ENCODE results near the gene RXFP4.
"Not testable (repeated sequence)": the region's sequence is repeated elsewhere in the genome, so short reads cannot be mapped to it uniquely, and the experiment has no call there.

DNA sequence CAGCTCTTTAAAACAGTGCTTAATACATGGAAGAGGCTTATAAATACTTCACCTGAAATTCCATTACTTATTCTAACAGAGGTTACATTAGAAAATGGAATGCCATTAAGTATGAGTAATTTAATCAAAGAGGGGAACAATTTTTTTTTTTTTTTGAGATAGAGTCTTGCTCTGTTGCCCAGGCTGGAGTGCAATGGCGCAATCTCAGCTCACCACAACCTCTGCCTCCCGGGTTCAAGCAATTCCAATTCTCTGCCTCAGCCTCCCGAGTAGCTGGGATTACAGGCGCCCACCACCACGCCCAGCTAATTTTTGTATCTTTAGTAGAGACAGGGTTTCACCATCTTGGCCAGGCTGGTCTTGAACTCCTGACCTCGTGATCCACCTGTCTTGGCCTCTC lies 45.8 kb upstream of the RXFP4 start:
- TF ChIP-seq, protein P1, sequence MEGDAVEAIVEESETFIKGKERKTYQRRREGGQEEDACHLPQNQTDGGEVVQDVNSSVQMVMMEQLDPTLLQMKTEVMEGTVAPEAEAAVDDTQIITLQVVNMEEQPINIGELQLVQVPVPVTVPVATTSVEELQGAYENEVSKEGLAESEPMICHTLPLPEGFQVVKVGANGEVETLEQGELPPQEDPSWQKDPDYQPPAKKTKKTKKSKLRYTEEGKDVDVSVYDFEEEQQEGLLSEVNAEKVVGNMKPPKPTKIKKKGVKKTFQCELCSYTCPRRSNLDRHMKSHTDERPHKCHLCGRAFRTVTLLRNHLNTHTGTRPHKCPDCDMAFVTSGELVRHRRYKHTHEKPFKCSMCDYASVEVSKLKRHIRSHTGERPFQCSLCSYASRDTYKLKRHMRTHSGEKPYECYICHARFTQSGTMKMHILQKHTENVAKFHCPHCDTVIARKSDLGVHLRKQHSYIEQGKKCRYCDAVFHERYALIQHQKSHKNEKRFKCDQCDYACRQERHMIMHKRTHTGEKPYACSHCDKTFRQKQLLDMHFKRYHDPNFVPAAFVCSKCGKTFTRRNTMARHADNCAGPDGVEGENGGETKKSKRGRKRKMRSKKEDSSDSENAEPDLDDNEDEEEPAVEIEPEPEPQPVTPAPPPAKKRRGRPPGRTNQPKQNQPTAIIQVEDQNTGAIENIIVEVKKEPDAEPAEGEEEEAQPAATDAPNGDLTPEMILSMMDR (IDR thresholded peaks at IDR 0.05), result not testable (repeated sequence)
- not testable (repeated sequence) for TF ChIP-seq POLR2AphosphoS5 (IDR thresholded peaks at IDR 0.05)
